Osteoblast (primary cell): Measurements from ENCODE around the gene HCFC2. TPM values are rescaled to one million over a fixed set of nuclear protein-coding genes. Genes with fewer than 3 reads are reported as not detected.

Experiments used
- DNase-seq: peaks from one replicate; pipeline ENCODE4 v3.0.0; 2011; ENCODE audit warnings: low spot score, mixed read lengths; ENCODE audit not compliant: insufficient read length; ENCODE audit errors: missing footprints
- H2AFZ ChIP-seq: 2 replicates; pipeline ENCODE4 v1.6.0; 2011; ENCODE audit warnings: mild to moderate bottlenecking, low read length
- H3K27ac ChIP-seq: 2 replicates; pipeline ENCODE4 v1.5.1; 2011; ENCODE audit warnings: mild to moderate bottlenecking, low read depth, low read length, moderate library complexity
- H3K27me3 ChIP-seq: 2 replicates; pipeline ENCODE4 v1.6.0; 2012; ENCODE audit warnings: mild to moderate bottlenecking, control low read depth, inconsistent platforms, low read length, moderate library complexity; ENCODE audit not compliant: insufficient read depth
- H3K36me3 ChIP-seq: 2 replicates; pipeline ENCODE4 v1.5.1; 2011; ENCODE audit warnings: mild to moderate bottlenecking, low read length, control low read depth, moderate library complexity; ENCODE audit not compliant: insufficient read depth
- H3K4me1 ChIP-seq: 2 replicates; pipeline ENCODE4 v1.5.1; 2011; ENCODE audit warnings: mild to moderate bottlenecking, low read length, control low read depth, moderate library complexity; ENCODE audit not compliant: insufficient read depth
- H3K4me2 ChIP-seq: 2 replicates; pipeline ENCODE4 v1.6.0; 2011; ENCODE audit warnings: mild to moderate bottlenecking, low read length; ENCODE audit not compliant: insufficient read depth
- H3K4me3 ChIP-seq: fragments of 200-600 bp; sonication (generic); 3 replicates; pipeline ENCODE4 v1.5.1; 2012; ENCODE audit warnings: mild to moderate bottlenecking, low read length, inconsistent platforms; ENCODE audit not compliant: insufficient read depth
- H3K79me2 ChIP-seq: 2 replicates; pipeline ENCODE4 v1.6.0; 2012; ENCODE audit warnings: mild to moderate bottlenecking, low read length, control low read depth, inconsistent platforms; ENCODE audit not compliant: insufficient read depth
- H3K9me3 ChIP-seq: 2 replicates; pipeline ENCODE4 v1.5.1; 2011; ENCODE audit warnings: low read depth, low read length, control low read depth
- H4K20me1 ChIP-seq: 2 replicates; pipeline ENCODE4 v1.6.0; 2012; ENCODE audit warnings: mild to moderate bottlenecking, low read length, control low read depth; ENCODE audit not compliant: insufficient read depth
- CTCF ChIP-seq: IDR thresholded peaks from 2 replicates; pipeline ENCODE4 v1.5.1; 2011; ENCODE audit warnings: mild to moderate bottlenecking, low read depth, low read length, moderate library complexity; ENCODE audit errors: extremely low read depth
- total RNA-seq: library from RNA; depleted of rRNA; stranded (reverse); fragments of >200 nt; gene quantifications from 2 replicates; pipeline ENCODE4 v1.2.3, GENCODE V29; 2012

The HCFC2 gene
- total RNA-seq, 1 donor, result 25.7 TPM

- no peak overlapping the region for H3K4me3 ChIP-seq
- no peak overlapping the region for H3K4me2 ChIP-seq
- H2AFZ ChIP-seq, result no peak overlapping the region
- TF ChIP-seq CTCF, result no peak
- no peaks in the 10 kb centered on the region for H3K4me1 ChIP-seq
- no peaks in the 10 kb centered on the region for H3K27me3 ChIP-seq
- H3K9me3 ChIP-seq, result no peaks in the 10 kb centered on the region
- no peak for DNase-seq
- H3K36me3 ChIP-seq, result no peaks in the 10 kb centered on the region
- H3K27ac ChIP-seq, result no peak overlapping the region
- H3K79me2 ChIP-seq, result peaks cover 2% of the 10 kb centered on the region
- no peaks in the 10 kb centered on the region for H4K20me1 ChIP-seq
Observed at GRCh38 chr12:104042580-104042979, 21.8 kb upstream of the HCFC2 start.

- Histone ChIP-seq H3K27me3 (no peaks in the 10 kb centered on the region), H3K9me3 (no peaks in the 10 kb centered on the region), H3K4me2 (no peak overlapping the region), H3K4me3 (no peak overlapping the region), H3K79me2 (peaks cover 5% of the 10 kb centered on the region), H3K4me1 (peaks cover 8% of the 10 kb centered on the region), H3K36me3 (no peaks in the 10 kb centered on the region), H3K27ac (no peak overlapping the region), H2AFZ (no peak overlapping the region), H4K20me1 (no peaks in the 10 kb centered on the region)
- no peak for TF ChIP-seq CTCF
- DNase-seq, result no peak
Observed at GRCh38 chr12:104044158-104044557, 20.2 kb upstream of the HCFC2 start.

- H3K4me2 ChIP-seq, result no peak overlapping the region
- H3K4me3 ChIP-seq, result no peak overlapping the region
- peaks cover 5% of the 10 kb centered on the region for H3K79me2 ChIP-seq
- no peak overlapping the region for H2AFZ ChIP-seq
- H4K20me1 ChIP-seq, result no peaks in the 10 kb centered on the region
- DNase-seq, result no peak
- H3K27ac ChIP-seq, result no peak overlapping the region
- peaks cover 19% of the 10 kb centered on the region for H3K4me1 ChIP-seq
- no peak for TF ChIP-seq CTCF
- no peaks in the 10 kb centered on the region for H3K27me3 ChIP-seq
- H3K9me3 ChIP-seq, result no peaks in the 10 kb centered on the region
- H3K36me3 ChIP-seq, result no peaks in the 10 kb centered on the region
Observed at GRCh38 chr12:104046306-104046705, 18.0 kb upstream of the HCFC2 start.

- Histone ChIP-seq H3K27ac (no peak overlapping the region), H3K27me3 (no peaks in the 10 kb centered on the region), H3K79me2 (peaks cover 5% of the 10 kb centered on the region), H3K36me3 (no peaks in the 10 kb centered on the region), H3K4me1 (peaks cover 19% of the 10 kb centered on the region), H3K4me3 (no peak overlapping the region), H3K9me3 (no peaks in the 10 kb centered on the region), H2AFZ (no peak overlapping the region), H3K4me2 (peak overlapping the region; percentile 97), H4K20me1 (no peaks in the 10 kb centered on the region)
- no peak for TF ChIP-seq CTCF
- DNase-seq, result no peak
Observed at GRCh38 chr12:104048162-104048561, 16.2 kb upstream of the HCFC2 start.
